Right ventricle myocardium superior (tissue), 1 donor: Measurements from ENCODE around the gene CCNC. TPM values are rescaled to one million over a fixed set of nuclear protein-coding genes. Genes with fewer than 3 reads are reported as not detected.
A peak's percentile ranks its signal among the peaks of the same experiment; 100 is the strongest.

ENCODE experiments used
- ATAC-seq: fragments of 200-7000 bp; cut with Tn5 transposase; one replicate; pipeline ENCODE4 v1.9.1; 2020; ENCODE audit warnings: mild to moderate bottlenecking; ENCODE audit not compliant: poor library complexity
- DNase-seq: peaks from one replicate; pipeline ENCODE4 v3.0.0-alpha.2; 2020
- intact Hi-C: fragments of 100-400 bp; cut with DNase I; formaldehyde crosslinking; loops from one replicate; pipeline ENCODE4 v1.11.2; 2022
- total RNA-seq: library from RNA; stranded (reverse); fragmentation: NEBNext Ultra II Directional; extraction: Animal tissue kit (Norgen Biotek cat#: 25700); gene quantifications from one replicate; pipeline ENCODE4 v1.2.1, GENCODE V29; 2021
- donor health status: DM: no; HTN: yes; CAD: no; lungs with severe emphysema.

The CCNC gene
- total RNA-seq, 1 donor from 2014 or later: 19.3 TPM

DNA sequence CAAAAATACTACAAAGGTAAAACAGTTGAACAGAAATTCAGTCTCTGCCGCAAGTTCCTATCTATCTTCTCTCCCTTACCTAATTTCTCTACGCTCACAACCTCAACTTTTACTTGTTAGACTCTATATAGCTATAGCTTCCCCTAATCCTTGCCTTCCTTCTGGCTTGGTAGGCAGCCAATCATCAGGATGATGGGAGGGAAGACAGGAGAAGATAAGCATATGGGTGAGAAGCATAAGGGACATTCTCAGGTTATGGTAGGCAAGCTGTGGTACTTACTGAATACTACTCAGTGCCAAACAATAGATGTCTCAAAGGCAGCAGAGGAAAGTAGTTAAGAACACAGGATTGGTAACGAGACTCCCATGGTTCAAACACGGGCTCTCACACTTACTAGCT is 7.8 kb downstream of the CCNC start:
- DNase-seq (no peak), ATAC-seq (no peak)
- intact Hi-C loops: no loop called here

- no peak for ATAC-seq
- intact Hi-C loops: no loop called here
Measured at GRCh38 chr6:99559057-99559456, 9.4 kb downstream of the CCNC start.

DNA sequence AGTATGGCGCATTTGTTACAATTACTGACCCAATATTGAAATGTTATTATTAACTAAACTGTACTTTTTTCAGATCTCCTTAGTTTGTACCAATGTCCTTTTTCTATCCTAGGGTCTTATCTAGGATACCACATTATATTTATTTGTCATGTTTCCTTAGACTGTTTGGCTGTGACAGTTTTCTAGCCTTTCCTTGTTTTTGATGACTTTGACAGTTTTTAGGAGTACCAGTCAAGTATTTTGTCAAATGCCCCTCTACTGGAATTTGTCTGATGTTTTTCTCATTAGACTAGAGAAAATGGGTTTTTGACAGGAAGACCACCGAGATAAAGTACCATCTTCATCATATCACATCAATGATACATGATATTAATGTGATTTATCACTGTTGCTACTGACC is 14.6 kb downstream of the CCNC start:
- DNase-seq (no peak), ATAC-seq (no peak)
- intact Hi-C loops: no loop called here

More at GRCh38 chr6:99559057-99559456, 9.4 kb downstream of the CCNC start:
- DNase-seq: no peak

GRCh38 chr6:99550046-99550748 is 18.3 kb downstream of the CCNC start:
- DNase-seq: no peak
- intact Hi-C loops: no loop called here
- no peak for ATAC-seq

GRCh38 chr6:99548706-99549105 is 19.8 kb downstream of the CCNC start:
- intact Hi-C loops: no loop called here
- DNase-seq: no peak
- ATAC-seq: no peak

DNA sequence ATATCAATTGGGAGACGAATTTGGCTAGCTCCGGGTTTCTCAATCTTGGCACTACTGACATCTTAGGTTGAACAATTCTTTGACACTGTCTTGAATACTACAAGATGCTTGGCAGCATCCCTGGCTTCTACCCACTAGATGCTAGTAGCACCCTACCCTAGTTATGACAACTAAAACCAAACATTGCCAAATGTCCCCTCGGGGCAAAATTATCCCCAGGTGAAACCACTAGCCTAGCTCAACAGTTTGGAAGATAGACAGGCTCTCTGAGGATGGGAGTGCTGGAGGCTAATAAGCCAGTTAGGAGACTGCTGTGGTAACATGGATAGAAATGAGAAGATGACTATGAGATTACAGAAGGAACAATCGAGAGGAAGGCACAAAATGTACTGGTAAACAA is 20.9 kb downstream of the CCNC start:
- DNase-seq (no peak), ATAC-seq (no peak)
- intact Hi-C loops: no loop called here

- no peak for DNase-seq
- intact Hi-C loops: no loop called here
- ATAC-seq: no peak
Measured at GRCh38 chr6:99545442-99545841, 23.0 kb downstream of the CCNC start.

DNA sequence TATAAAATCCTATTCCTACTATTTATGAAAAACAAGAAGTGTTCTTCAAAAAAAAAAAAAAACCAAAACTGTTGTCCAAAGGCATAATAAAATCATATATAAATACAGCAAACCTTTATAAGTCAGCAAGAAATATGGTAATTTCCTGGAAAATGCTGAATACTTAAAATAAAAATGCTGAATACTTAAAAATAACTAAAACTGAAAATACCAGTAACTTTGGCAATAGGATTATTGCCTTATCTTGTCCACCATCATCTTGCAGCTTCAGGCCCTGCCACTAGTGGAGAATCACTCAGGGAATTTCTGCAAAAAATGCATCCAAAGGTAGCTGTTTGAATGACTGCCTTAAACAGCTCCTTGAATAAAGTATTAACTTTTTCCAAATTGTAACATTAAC is 24.5 kb downstream of the CCNC start:
- ATAC-seq (no peak), DNase-seq (no peak)
- intact Hi-C loops: no loop called here

DNA sequence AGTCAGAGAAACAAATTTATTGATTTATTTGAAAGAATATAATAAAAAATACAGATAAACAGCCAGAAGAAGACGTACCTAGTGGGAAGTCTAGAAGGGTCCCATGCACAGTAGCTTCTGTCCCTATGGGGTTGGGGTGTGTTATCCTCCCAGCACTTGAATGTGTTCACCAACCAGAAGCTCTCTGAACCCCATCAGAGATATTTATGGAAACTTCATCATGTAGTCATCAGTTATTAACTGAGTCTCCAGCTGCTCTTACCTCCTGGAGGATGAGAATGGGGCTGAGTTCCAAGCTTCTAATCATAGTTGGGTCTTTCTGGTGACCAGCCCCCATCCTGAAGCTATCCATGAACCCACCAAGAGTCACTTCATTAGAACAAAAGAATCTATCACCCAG is 37.8 kb downstream of the CCNC start:
- ATAC-seq: no peak
- intact Hi-C loops: no loop called here

GRCh38 chr6:99522531-99522930 is 45.9 kb downstream of the CCNC start:
- no peak for DNase-seq
- no peak for ATAC-seq
- intact Hi-C loops: no loop called here

More for the DNA sequence above, 37.8 kb downstream of the CCNC start:
- no peak for DNase-seq

DNA sequence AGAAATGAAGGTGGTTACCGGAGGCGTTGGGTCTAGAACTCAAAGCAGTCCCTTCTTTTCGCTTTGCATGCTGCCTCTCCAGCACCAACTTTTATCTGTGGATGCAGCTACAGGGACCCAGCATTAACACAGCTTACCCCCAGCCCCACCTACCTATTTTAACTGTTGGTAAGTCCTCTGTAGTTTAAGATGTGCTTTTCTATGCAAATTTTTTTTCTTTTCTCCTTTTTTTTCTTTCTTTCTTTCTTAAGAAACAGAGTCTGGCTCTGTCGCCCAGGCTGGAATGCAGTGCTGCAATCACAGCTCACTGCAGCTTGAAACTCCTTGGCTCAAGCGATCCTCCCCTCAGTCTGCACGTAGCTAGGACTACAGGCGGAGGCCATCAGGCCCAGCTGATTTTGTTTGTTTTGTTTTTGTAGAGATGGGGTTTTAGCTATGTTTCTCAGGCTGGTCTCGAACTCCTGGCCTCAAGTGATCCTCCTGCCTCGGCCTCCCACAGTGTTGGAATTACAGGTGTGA is 46.8 kb downstream of the CCNC start:
- DNase-seq: peak; percentile 50
- ATAC-seq: peak; percentile 44
- intact Hi-C loops: no loop called here

DNA sequence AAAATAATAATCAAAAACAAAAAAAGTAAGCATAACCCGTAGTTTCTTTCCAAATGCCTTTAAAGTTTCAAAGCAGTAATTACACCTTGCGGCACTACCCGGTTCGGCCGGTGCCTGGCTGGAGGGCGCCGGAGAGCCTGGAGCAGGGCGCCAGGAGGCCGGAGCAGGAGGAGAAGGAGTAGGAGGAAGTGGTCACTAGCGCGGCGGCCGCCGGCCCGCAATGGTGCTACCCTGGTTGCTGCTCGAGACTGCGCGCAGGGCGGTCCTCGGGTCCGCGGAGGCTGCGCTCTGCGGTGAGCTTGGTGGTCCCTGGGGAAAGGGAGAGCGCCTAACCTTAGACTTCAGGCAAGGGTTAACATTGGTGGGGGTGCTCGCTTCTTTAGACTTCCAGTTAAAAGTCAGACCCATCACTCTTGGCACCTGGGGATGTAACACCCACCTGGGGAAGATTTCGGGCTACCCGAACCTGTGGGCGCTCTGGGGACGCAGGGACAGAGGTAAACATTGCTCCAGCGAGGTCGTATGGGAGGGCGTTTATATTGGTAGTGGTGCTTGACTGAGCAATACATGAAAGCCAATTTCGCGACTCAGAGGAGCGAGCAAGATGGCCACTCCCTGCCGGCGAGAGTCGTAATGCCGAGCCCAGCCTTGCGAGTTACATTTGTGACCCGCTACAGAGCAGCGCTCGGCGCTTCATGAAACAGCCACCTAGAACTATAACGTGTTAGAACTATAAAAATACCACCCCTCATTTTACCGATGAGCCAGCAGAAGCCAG is 47.4 kb downstream of the CCNC start:
- ATAC-seq (peak; percentile 99), DNase-seq (peak; percentile 93)
- intact Hi-C loops: no loop called here

GRCh38 chr6:99519446-99519845 is 49.0 kb downstream of the CCNC start:
- no peak for DNase-seq
- no peak for ATAC-seq
- intact Hi-C loops: loop anchor here (10.0 kb wide), 1 partner anchor 95 kb away; the partner anchor contains the start of gene PNISR

GRCh38 chr6:99514089-99514488 is 54.4 kb downstream of the CCNC start:
- DNase-seq: no peak

GRCh38 chr6:99512033-99512432 is 56.4 kb downstream of the CCNC start:
- no peak for ATAC-seq
- DNase-seq: no peak
- intact Hi-C loops: loop anchor here (10.0 kb wide), 1 partner anchor 87 kb away; the partner anchor contains the start of gene PNISR

More at GRCh38 chr6:99514089-99514488, 54.4 kb downstream of the CCNC start:
- no peak for ATAC-seq
- intact Hi-C loops: loop anchor here (10.0 kb wide), 1 partner anchor 89 kb away; the partner anchor contains the start of gene PNISR

GRCh38 chr6:99507648-99508047 is 60.8 kb downstream of the CCNC start:
- no peak for ATAC-seq
- no peak for DNase-seq
- intact Hi-C loops: no loop called here

GRCh38 chr6:99501762-99502161 is 66.7 kb downstream of the CCNC start:
- no peak for ATAC-seq
- DNase-seq: no peak
- intact Hi-C loops: no loop called here

DNA sequence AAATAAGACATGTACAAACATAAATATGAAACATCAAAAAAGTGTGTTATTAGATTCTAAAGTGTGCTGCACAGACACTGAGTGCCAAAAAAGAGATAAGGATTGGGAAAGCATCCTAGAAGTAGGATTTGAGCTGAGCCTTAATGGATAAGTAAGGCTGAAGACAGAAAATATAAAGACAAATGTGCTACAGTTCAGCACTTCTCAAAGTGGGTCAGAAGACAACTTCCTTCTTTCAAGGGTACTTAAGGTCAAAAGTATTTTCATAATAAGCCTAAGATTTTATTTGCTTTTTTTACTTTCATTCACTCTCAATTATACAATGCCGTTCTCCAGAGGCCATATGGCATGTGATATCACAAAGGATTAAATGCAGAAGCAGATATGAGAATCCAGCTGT is 70.0 kb downstream of the CCNC start:
- intact Hi-C loops: no loop called here
- no peak for DNase-seq
- no peak for ATAC-seq

DNA sequence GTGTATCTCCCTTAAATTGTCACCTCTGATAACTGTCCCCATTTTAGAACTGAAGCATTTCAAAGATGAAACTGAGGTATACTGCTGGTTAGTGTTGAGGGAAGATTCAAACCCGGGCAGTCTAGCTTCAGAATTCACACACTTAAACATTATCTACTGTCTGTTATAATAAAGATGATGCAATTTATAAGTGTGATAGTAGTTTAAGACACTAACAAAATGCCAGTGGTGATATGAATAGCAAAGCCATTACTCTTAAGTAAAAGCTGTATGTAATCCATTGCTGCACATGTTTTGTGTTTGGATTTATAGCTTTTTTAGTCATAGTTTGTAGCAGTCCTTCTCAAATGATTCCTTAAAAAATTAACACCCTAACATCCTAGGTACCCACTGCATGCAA is 73.0 kb downstream of the CCNC start:
- DNase-seq (no peak), ATAC-seq (no peak)
- intact Hi-C loops: no loop called here
